IMR-90 (cell line): ENCODE results near the gene KCTD16. TPM values are rescaled to one million over a fixed set of nuclear protein-coding genes. Genes with fewer than 3 reads are reported as not detected.

Experiments used
- ATAC-seq: fragments of 200-7000 bp; cut with Tn5 transposase; 2 replicates; pipeline ENCODE4 v1.9.1; 2020; ENCODE audit warnings: low read depth, mild to moderate bottlenecking, moderate library complexity
- BruUV-seq: library from RNA; stranded (reverse); fragments of 400-500 nt; replicated peaks from 2 replicates; lab custom pipeline; 2021; lab: Mats Ljungman, UMichigan
- CTCF ChIA-PET: fragments of 300-600 bp; formaldehyde crosslinking; extraction: SDS; loops from one replicate; lab custom pipeline; 2021; ENCODE audit warnings: antibody characterized with exemption; lab: Yijun Ruan, JAX
- POLR2A ChIA-PET: fragments of 300-600 bp; sonication (Branson Sonifier 250); formaldehyde crosslinking; loops from one replicate; lab custom pipeline; 2022; ENCODE audit warnings: antibody characterized with exemption; ENCODE audit not compliant: unreplicated experiment; lab: Charles Lee
- DNase-seq: peaks from one replicate; pipeline ENCODE4 v3.0.0; 2013
- H2AFZ ChIP-seq: replicated peaks from 2 replicates; pipeline ENCODE3; 2013; ENCODE audit warnings: low read length, mild to moderate bottlenecking; ENCODE audit not compliant: poor library complexity
- H2AK5ac ChIP-seq: 2 replicates; pipeline ENCODE4 v1.6.1; 2013; ENCODE audit warnings: low read depth, low read length, inconsistent platforms
- H2AK9ac ChIP-seq: replicated peaks from 2 replicates; pipeline ENCODE3; 2013; ENCODE audit warnings: mild to moderate bottlenecking, low read depth, low read length, moderate library complexity; ENCODE audit not compliant: poor library complexity
- H2BK120ac ChIP-seq: 2 replicates; pipeline ENCODE4 v1.6.1; 2013; ENCODE audit warnings: low read depth, low read length, inconsistent platforms
- H2BK15ac ChIP-seq: 3 replicates; pipeline ENCODE4 v1.6.1; 2013; ENCODE audit warnings: low read depth, low read length, inconsistent platforms
- H2BK20ac ChIP-seq: 2 replicates; pipeline ENCODE4 v1.6.1; 2013; ENCODE audit warnings: low read depth, mild to moderate bottlenecking, inconsistent platforms, low read length, moderate library complexity
- H2BK5ac ChIP-seq: 2 replicates; pipeline ENCODE4 v1.6.1; 2013; ENCODE audit warnings: mild to moderate bottlenecking, low read depth, low read length, inconsistent platforms; ENCODE audit not compliant: poor library complexity, severe bottlenecking
- H3K14ac ChIP-seq: replicated peaks from 2 replicates; pipeline ENCODE4 v1.6.1; 2013; ENCODE audit warnings: low read depth, low read length, inconsistent platforms
- H3K18ac ChIP-seq: 2 replicates; pipeline ENCODE4 v1.6.1; 2013; ENCODE audit warnings: low read depth, low read length, control low read depth
- H3K23ac ChIP-seq: 2 replicates; pipeline ENCODE4 v1.6.1; 2013; ENCODE audit warnings: low read depth, low read length, inconsistent platforms
- H3K27ac ChIP-seq: 2 replicates; pipeline ENCODE4 v1.5.1; 2013; ENCODE audit warnings: mild to moderate bottlenecking, control low read depth, low read length; ENCODE audit not compliant: insufficient read depth
- H3K27me3 ChIP-seq: 2 replicates; pipeline ENCODE4 v1.6.1; 2013; ENCODE audit warnings: low read length; ENCODE audit not compliant: control insufficient read depth, insufficient read depth
- H3K36me3 ChIP-seq: 2 replicates; pipeline ENCODE4 v1.6.1; 2013; ENCODE audit warnings: low read length, mixed read lengths; ENCODE audit not compliant: control insufficient read depth, insufficient read depth
- H3K4ac ChIP-seq: 2 replicates; pipeline ENCODE4 v1.6.1; 2013; ENCODE audit warnings: low read depth, low read length, inconsistent platforms
- H3K4me1 ChIP-seq: 2 replicates; pipeline ENCODE4 v1.6.1; 2013; ENCODE audit warnings: low read length, mixed read lengths; ENCODE audit not compliant: control insufficient read depth, insufficient read depth
- H3K4me2 ChIP-seq: 2 replicates; pipeline ENCODE4 v1.6.1; 2013; ENCODE audit warnings: low read depth, mild to moderate bottlenecking, control low read depth, low read length, moderate library complexity
- H3K4me3 ChIP-seq: 2 replicates; pipeline ENCODE4 v1.5.1; 2013; ENCODE audit warnings: low read depth, mild to moderate bottlenecking, control low read depth, low read length, moderate library complexity; ENCODE audit not compliant: insufficient read depth
- H3K56ac ChIP-seq: 2 replicates; pipeline ENCODE4 v1.6.1; 2013; ENCODE audit warnings: low read length, inconsistent platforms; ENCODE audit not compliant: insufficient read depth; ENCODE audit errors: extremely low read depth
- H3K79me1 ChIP-seq, 2 experiments: 2 replicates each; pipeline ENCODE4 v1.6.1; 2013; ENCODE audit warnings: low read length in 2 of 2, inconsistent platforms in 1 of 2, low read depth in 1 of 2
- H3K9ac ChIP-seq: 2 replicates; pipeline ENCODE4 v1.6.1; 2013; ENCODE audit warnings: low read depth, low read length, control low read depth
- H3K9me1 ChIP-seq: 2 replicates; pipeline ENCODE4 v1.6.1; 2013; ENCODE audit warnings: low read length, inconsistent platforms; ENCODE audit not compliant: insufficient read depth
- H3K9me3 ChIP-seq: 2 replicates; pipeline ENCODE4 v1.6.1; 2013; ENCODE audit warnings: low read length; ENCODE audit not compliant: control insufficient read depth, insufficient read depth
- H4K20me1 ChIP-seq: 2 replicates; pipeline ENCODE4 v1.6.1; 2013; ENCODE audit warnings: low read length, inconsistent platforms; ENCODE audit not compliant: insufficient read depth
- H4K5ac ChIP-seq: 2 replicates; pipeline ENCODE4 v1.6.1; 2013; ENCODE audit warnings: mild to moderate bottlenecking, low read depth, low read length, control low read depth
- H4K8ac ChIP-seq, 2 experiments: 2 replicates each; pipeline ENCODE4 v1.6.1; 2013; ENCODE audit warnings: low read depth in 2 of 2, low read length in 2 of 2, control low read depth in 1 of 2, inconsistent platforms in 1 of 2
- H4K91ac ChIP-seq: 2 replicates; pipeline ENCODE4 v1.6.1; 2013; ENCODE audit warnings: low read depth, low read length, inconsistent platforms; ENCODE audit not compliant: insufficient read depth
- BHLHE40 ChIP-seq: fragments of 150-350 bp; IDR thresholded peaks from 2 replicates; pipeline ENCODE4 v1.6.1; 2016; ENCODE audit warnings: mild to moderate bottlenecking, low read depth, low read length
- CEBPB ChIP-seq: IDR thresholded peaks from 2 replicates; pipeline ENCODE4 v1.6.1; 2012; ENCODE audit warnings: low read depth, low read length, improper control_type of control experiment
- CHD1 ChIP-seq: IDR thresholded peaks from 2 replicates; pipeline ENCODE4 v1.6.1; 2012; ENCODE audit warnings: low read depth, low read length, improper control_type of control experiment
- CTCF ChIP-seq: conservative IDR thresholded peaks from 2 replicates; pipeline ENCODE4 v1.5.1; 2012; ENCODE audit warnings: mild to moderate bottlenecking, low read depth, low read length, improper control_type of control experiment
- ELK1 ChIP-seq: fragments of 150-350 bp; IDR thresholded peaks from 2 replicates; pipeline ENCODE4 v1.6.1; 2016; ENCODE audit warnings: low read depth, mild to moderate bottlenecking, low read length, moderate library complexity, borderline replicate concordance
- FOS ChIP-seq: fragments of 150-350 bp; IDR thresholded peaks from 2 replicates; pipeline ENCODE4 v1.6.1; 2016; ENCODE audit warnings: low read depth, low read length
- MAFK ChIP-seq: IDR thresholded peaks from 2 replicates; pipeline ENCODE4 v1.6.1; 2012; ENCODE audit warnings: low read depth, low read length, improper control_type of control experiment
- MAZ ChIP-seq: IDR thresholded peaks from 2 replicates; pipeline ENCODE4 v1.6.1; 2012; ENCODE audit warnings: low read depth, mild to moderate bottlenecking, low read length, improper control_type of control experiment, moderate library complexity, borderline replicate concordance
- MXI1 ChIP-seq: IDR thresholded peaks from 2 replicates; pipeline ENCODE4 v1.6.1; 2012; ENCODE audit warnings: low read depth, mild to moderate bottlenecking, low read length, moderate library complexity, borderline replicate concordance
- NFE2L2 ChIP-seq: fragments of 150-350 bp; IDR thresholded peaks from 2 replicates; pipeline ENCODE4 v1.6.1; 2016; ENCODE audit warnings: low read depth, mild to moderate bottlenecking, low read length
- POLR2A ChIP-seq: IDR thresholded peaks from 2 replicates; pipeline ENCODE4 v1.6.1; 2012; ENCODE audit warnings: mild to moderate bottlenecking, low read depth, low read length
- RAD21 ChIP-seq: IDR thresholded peaks from 2 replicates; pipeline ENCODE4 v1.6.1; 2012; ENCODE audit warnings: low read length, improper control_type of control experiment
- RCOR1 ChIP-seq: IDR thresholded peaks from 2 replicates; pipeline ENCODE4 v1.6.1; 2012; ENCODE audit warnings: mild to moderate bottlenecking, low read length, improper control_type of control experiment; ENCODE audit not compliant: insufficient replicate concordance
- RFX5 ChIP-seq: IDR thresholded peaks from 2 replicates; pipeline ENCODE4 v1.8.0; 2012; ENCODE audit warnings: low read depth, mild to moderate bottlenecking, low read length, moderate library complexity
- SMC3 ChIP-seq: fragments of 150-350 bp; IDR thresholded peaks from 2 replicates; pipeline ENCODE4 v1.6.1; 2016; ENCODE audit warnings: low read depth, mild to moderate bottlenecking, antibody characterized with exemption, low read length, moderate library complexity
- USF2 ChIP-seq: fragments of 150-350 bp; IDR thresholded peaks from 2 replicates; pipeline ENCODE4 v1.6.1; 2017; ENCODE audit warnings: mild to moderate bottlenecking, antibody characterized with exemption, low read length, low read depth
- WGBS, 2 experiments: methylation state at CpG; one replicate each; pipeline versions ENCODE4 v1.1.5 to v1.1.7; 2013; ENCODE audit warnings: missing lambda C conversion rate in 2 of 2; ENCODE audit not compliant: insufficient read length in 1 of 2; ENCODE audit errors: extremely low coverage in 2 of 2; 5-methylcytosine and 5-hydroxymethylcytosine counted together
- dilution Hi-C: fragments of 300-500 bp; cut with HindIII; formaldehyde crosslinking; loops from one replicate; pipeline ENCODE4 v1.14.3; 2018; ENCODE audit warnings: low sequenced_read_pairs; ENCODE audit not compliant: unreplicated experiment
- in situ Hi-C: fragments of 300-500 bp; cut with MboI; formaldehyde crosslinking; loops from 3 replicates; pipeline ENCODE4 v1.14.3; 2019; ENCODE audit warnings: low sequenced_read_pairs, inconsistent platforms, mixed read lengths
- intact Hi-C: fragments of 100-400 bp; cut with micrococcal nuclease; formaldehyde crosslinking; loops from 2 replicates; pipeline ENCODE4 v1.10.0; 2022
- polyA plus RNA-seq, 3 experiments: library from polyadenylated mRNA; depleted of rRNA; stranded (reverse); fragments of >200 nt; gene quantifications; 2 replicates each; pipeline ENCODE4 v1.2.3, GENCODE V29; 2012; ENCODE audit warnings: low replicate concordance in 1 of 3
- total RNA-seq: library from RNA; depleted of rRNA; stranded (reverse); fragments of >200 nt; gene quantifications from 2 replicates; pipeline ENCODE4 v1.2.3, GENCODE V29; 2012

The KCTD16 gene
- total and polyA plus RNA-seq, 2 of the 4 experiments (the other 2 are of a cell fraction) = 0.43 to 1.1 TPM

GRCh38 chr5:144438237-144438636, 267.6 kb downstream of the KCTD16 start:
- 63% methylated on average over 1 of the region's 4 CpGs; no CpG with 5 or more reads in 1 of the 2 experiments for WGBS, 2 experiments
- dilution Hi-C loops (no loop called here), in situ Hi-C loops (no loop called here), intact Hi-C loops (no loop called here)
- Histone ChIP-seq H4K8ac (no peak overlapping the region), H2AFZ (no peak overlapping the region), H2BK15ac (no peak overlapping the region), H3K56ac (no peak overlapping the region), H3K9me1 (no peaks in the 10 kb centered on the region), H2BK120ac (no peak overlapping the region), H3K27me3 (no peaks in the 10 kb centered on the region), H3K9me3 (no peaks in the 10 kb centered on the region), H3K18ac (no peak overlapping the region), H4K5ac (no peak overlapping the region), H3K4me1 (no peaks in the 10 kb centered on the region), H2AK5ac (no peak overlapping the region), H2BK20ac (no peak overlapping the region), H3K4me2 (no peak overlapping the region), H3K36me3 (no peaks in the 10 kb centered on the region), H3K4me3 (no peak overlapping the region), H3K79me1 (no peaks in the 10 kb centered on the region), H3K14ac (no peak overlapping the region), H4K91ac (no peak overlapping the region), H4K20me1 (no peaks in the 10 kb centered on the region), H3K9ac (no peak overlapping the region), H3K4ac (no peak overlapping the region), H2BK5ac (no peak overlapping the region), H2AK9ac (no peak overlapping the region), H3K23ac (no peak overlapping the region), H3K27ac (no peak overlapping the region)
- BruUV-seq = no TSS peak
- POLR2A ChIA-PET = no interaction called here
- TF ChIP-seq BHLHE40 (no peak), CEBPB (no peak), NFE2L2 (no peak), USF2 (no peak), RFX5 (no peak), FOS (no peak), SMC3 (no peak), ELK1 (no peak), RAD21 (no peak), MAFK (no peak), POLR2A (no peak), RCOR1 (no peak), MAZ (no peak), CTCF (no peak), MXI1 (no peak), CHD1 (no peak)
- ATAC-seq (no peak), DNase-seq (no peak)
- CTCF ChIA-PET = no interaction called here
